HepG2 (cell line): Measurements from ENCODE around the gene SLC25A15. TPM values are rescaled to one million over a fixed set of nuclear protein-coding genes. Genes with fewer than 3 reads are reported as not detected.

Experiments
- ATAC-seq: fragments of 200-7000 bp; cut with Tn5 transposase; 3 replicates; pipeline ENCODE4 v1.9.1; 2020; ENCODE audit warnings: mild to moderate bottlenecking, moderate library complexity
- BruUV-seq: library from RNA; stranded (reverse); fragments of 400-500 nt; replicated peaks from 2 replicates; lab custom pipeline; 2021; lab: Mats Ljungman, UMichigan
- CTCF ChIA-PET: fragments of 300-600 bp; formaldehyde crosslinking; extraction: SDS; loops from one replicate; lab custom pipeline; 2021; ENCODE audit warnings: low total read pairs, inconsistent platforms, low intra/inter-chr PET ratio; lab: Yijun Ruan, JAX
- POLR2A ChIA-PET: fragments of 350-600 bp; sonication (Branson Sonifier 250); formaldehyde crosslinking; loops from one replicate; lab custom pipeline; 2020; ENCODE audit warnings: antibody characterized with exemption, inconsistent platforms; lab: Yijun Ruan, JAX
- DNase-seq: peaks from one replicate; pipeline ENCODE4 v3.0.0-alpha.2; 2015; ENCODE audit warnings: low spot score
- FAIRE-seq: peaks from 3 replicates; lab custom pipeline; 2011; peaks lifted over from hg19 to GRCh38; lab: Jason Lieb, UNC
- H2AFZ ChIP-seq: one replicate; pipeline ENCODE4 v1.6.1; 2011; ENCODE audit warnings: low read length, inconsistent platforms
- H3K27ac ChIP-seq: fragments of 300-600 bp; 3 replicates; pipeline ENCODE4 v1.8.0; 2011; ENCODE audit warnings: mixed run types, mild to moderate bottlenecking, mixed read lengths, low read length, inconsistent platforms; ENCODE audit not compliant: insufficient read depth; ENCODE audit errors: extremely low read length
- H3K27me3 ChIP-seq, 2 experiments: fragments of 200-600 bp in 1 of 2; 2 replicates in 1 of 2; 3 replicates in 1 of 2; pipeline versions ENCODE4 v1.6.0 to v1.8.0; 2011; ENCODE audit warnings: low read length in 2 of 2, mild to moderate bottlenecking in 2 of 2, moderate library complexity in 2 of 2, inconsistent platforms in 1 of 2; ENCODE audit not compliant: insufficient read depth in 2 of 2, control insufficient read depth in 1 of 2
- H3K36me3 ChIP-seq, 2 experiments: fragments of 200-600 bp in 1 of 2; replicated peaks in 1 of 2; 2 replicates in 1 of 2; 3 replicates in 1 of 2; pipeline versions ENCODE4 v1.5.1 to v1.8.0; 2011; ENCODE audit warnings: low read length in 2 of 2, inconsistent platforms in 1 of 2; ENCODE audit not compliant: insufficient read depth in 2 of 2, control insufficient read depth in 1 of 2
- H3K4me1 ChIP-seq: 2 replicates; pipeline ENCODE4 v1.5.1; 2012; ENCODE audit warnings: low read length, inconsistent platforms; ENCODE audit not compliant: insufficient read depth
- H3K4me2 ChIP-seq: 2 replicates; pipeline ENCODE4 v1.6.0; 2011; ENCODE audit warnings: low read depth, low read length, inconsistent platforms
- H3K4me3 ChIP-seq, 3 experiments: fragments of 200-600 bp in 1 of 3; sonication (generic), shearing (Covaris generic) in 1 of 3; replicated peaks in 1 of 3; 2 replicates each; pipeline ENCODE4 v1.5.1; 2011 to 2016; ENCODE audit warnings: low read length in 3 of 3, inconsistent platforms in 2 of 3, low read depth in 2 of 3, mild to moderate bottlenecking in 2 of 3, control low read depth in 1 of 3, mixed read lengths in 1 of 3; ENCODE audit not compliant: insufficient read depth in 1 of 3
- H3K79me2 ChIP-seq: one replicate; pipeline ENCODE4 v1.6.1; 2011; ENCODE audit warnings: low read length, inconsistent platforms; ENCODE audit not compliant: insufficient read depth
- H3K9ac ChIP-seq: 2 replicates; pipeline ENCODE4 v1.6.0; 2011; ENCODE audit warnings: mild to moderate bottlenecking, low read depth, low read length, inconsistent platforms; ENCODE audit not compliant: insufficient read depth
- H3K9me3 ChIP-seq: 2 replicates; pipeline ENCODE4 v1.5.1; 2012; ENCODE audit warnings: mild to moderate bottlenecking, low read length
- H4K20me1 ChIP-seq: 2 replicates; pipeline ENCODE4 v1.6.0; 2011; ENCODE audit warnings: inconsistent platforms, mild to moderate bottlenecking, low read length, moderate library complexity; ENCODE audit not compliant: insufficient read depth
- ZNF329 ChIP-seq: sonication (generic); formaldehyde crosslinking; IDR thresholded peaks from 2 replicates; pipeline ENCODE4 v1.9.0; 2021; ENCODE audit warnings: low read depth, mild to moderate bottlenecking, missing genetic modification reagents
- ZNF770 ChIP-seq: sonication (generic); formaldehyde crosslinking; IDR thresholded peaks from 2 replicates; pipeline ENCODE4 v1.5.0; 2020; ENCODE audit warnings: mild to moderate bottlenecking, missing genetic modification reagents
- WGBS: methylation state at CpG from one replicate; pipeline ENCODE4 v1.1.6; 2017; ENCODE audit warnings: low lambda C conversion rate; 5-methylcytosine and 5-hydroxymethylcytosine counted together
- in situ Hi-C: cut with HindIII; loops from 2 replicates; pipeline ENCODE4 v1.10.0; 2017; ENCODE audit warnings: low pct_unique_long_range_greater_than_20kb; ENCODE audit not compliant: extremely low pct_ligation_motif_present
- intact Hi-C: fragments of 100-400 bp; cut with micrococcal nuclease; formaldehyde crosslinking; loops from one replicate; pipeline ENCODE4 v1.10.0; 2022; ENCODE audit not compliant: unreplicated experiment
- polyA plus RNA-seq, 8 experiments: library from polyadenylated mRNA; depleted of rRNA in 3 of 8; stranded (reverse) in 7 of 8; unstranded in 1 of 8; fragments of >200 nt; fragmentation: Illumina TruSeq in 4 of 8; extraction: Trizol in 4 of 8; gene quantifications; 2 replicates each; pipeline versions ENCODE4 v1.2.1 to v1.2.3, GENCODE V29; 2011 to 2016; ENCODE audit warnings: low read depth in 4 of 8, missing spikeins in 1 of 8, mixed read lengths in 1 of 8; ENCODE audit not compliant: insufficient read depth in 1 of 8
- total RNA-seq, 5 experiments: library from RNA; depleted of rRNA; stranded (reverse); fragments of >200 nt; fragmentation: Illumina TruSeq; extraction: Trizol; gene quantifications; 2 replicates each; pipeline ENCODE4 v1.2.3, GENCODE V29; 2016; ENCODE audit warnings: low read depth in 1 of 5

Gene SLC25A15
- total and polyA plus RNA-seq, 2 of the 13 experiments (the other 11 are each of a cell fraction or from before 2014, with no cell fraction given), result 17.3 to 39.1 TPM

GRCh38 chr13:40776232-40776631, 13.2 kb upstream of the SLC25A15 start:
- in situ Hi-C loops, result loop anchor here (10.0 kb wide), 1 partner anchor 241 kb away; no protein-coding TSS in a partner anchor
- no peak overlapping the region for H2AFZ ChIP-seq
- H3K4me2 ChIP-seq, result peak overlapping the region; percentile 83

More at GRCh38 chr13:40776232-40776631, 13.2 kb upstream of the SLC25A15 start:
- peaks cover 87% of the 10 kb centered on the region for H3K4me1 ChIP-seq
- no TSS peak for BruUV-seq
- intact Hi-C loops, result loop anchor here (2.0 kb wide), 2 partner anchors 833 to 1091 kb away; no protein-coding TSS in a partner anchor
- no peaks in the 10 kb centered on the region for H4K20me1 ChIP-seq
- 56% methylated on average over 7 of the region's 7 CpGs for WGBS
- peak overlapping the region in 1 of 3 experiments; percentile 59; a peak in 1 of 6 replicates for H3K4me3 ChIP-seq
- no peaks in the 10 kb centered on the region for H3K79me2 ChIP-seq
- DNase-seq (no peak), ATAC-seq (no peak), FAIRE-seq (no peak)
- no peaks in the 10 kb centered on the region for H3K9me3 ChIP-seq
- CTCF ChIA-PET, result interaction anchor here (2.2 kb wide), 1 partner anchor 38 kb away, joined by 24 read pairs; no protein-coding TSS in a partner anchor
- no peaks in the 10 kb centered on the region for H3K36me3 ChIP-seq
- TF ChIP-seq ZNF329 (CRISPR knock-in tag) (no peak), ZNF770 (CRISPR knock-in tag) (peak; percentile 46; the same call in 1 of the 2 replicates)
- no peaks in the 10 kb centered on the region for H3K27me3 ChIP-seq
- POLR2A ChIA-PET, result interaction anchor here (4.0 kb wide), 1 partner anchor 11 kb away, joined by 14 read pairs; no protein-coding TSS in a partner anchor
- no peak overlapping the region for H3K27ac ChIP-seq
- peak overlapping the region; percentile 55; the same call in 1 of the 2 replicates for H3K9ac ChIP-seq
